Keratinocyte (primary cell): ENCODE data around the gene CEP85.

Experiments
- EZH2 ChIP-seq: IDR thresholded peaks from one replicate; pipeline ENCODE4 v1.6.1; 2012; ENCODE audit warnings: inconsistent platforms, mild to moderate bottlenecking, low read length, moderate library complexity
- TF ChIP-seq, protein P1 (sequence below), 3 experiments: IDR thresholded peaks in 1 of 3; conservative IDR thresholded peaks in 1 of 3; optimal IDR thresholded peaks in 1 of 3; 2 replicates in 2 of 3; 3 replicates in 1 of 3; pipeline versions ENCODE3 to v1.5.1; 2011; ENCODE audit warnings: low read length in 3 of 3, mild to moderate bottlenecking in 3 of 3, moderate library complexity in 2 of 3, control low read depth in 1 of 3, inconsistent platforms in 1 of 3; ENCODE audit not compliant: insufficient read depth in 2 of 3; ENCODE audit errors: extremely low read depth in 1 of 3

DNA sequence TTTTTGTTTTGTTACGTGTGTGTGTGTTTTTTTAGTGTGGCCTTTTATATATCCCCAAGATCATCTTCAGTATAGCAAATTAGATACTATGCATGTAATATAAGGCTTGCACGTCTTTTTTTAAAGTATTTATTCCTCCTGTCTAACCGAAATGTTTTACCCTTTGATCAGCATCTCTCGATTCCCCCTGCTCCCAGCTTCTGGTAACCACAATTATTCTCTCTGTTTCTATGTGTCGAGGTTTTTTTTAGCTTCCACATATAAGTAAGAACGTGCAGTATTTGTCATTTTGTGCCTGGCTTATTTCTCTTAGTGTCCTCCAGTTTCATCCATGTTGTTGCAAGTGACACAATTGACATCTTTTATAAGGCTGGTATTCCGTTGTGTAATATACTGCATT is 18.7 kb downstream of the CEP85 start:
- TF ChIP-seq, protein P1, sequence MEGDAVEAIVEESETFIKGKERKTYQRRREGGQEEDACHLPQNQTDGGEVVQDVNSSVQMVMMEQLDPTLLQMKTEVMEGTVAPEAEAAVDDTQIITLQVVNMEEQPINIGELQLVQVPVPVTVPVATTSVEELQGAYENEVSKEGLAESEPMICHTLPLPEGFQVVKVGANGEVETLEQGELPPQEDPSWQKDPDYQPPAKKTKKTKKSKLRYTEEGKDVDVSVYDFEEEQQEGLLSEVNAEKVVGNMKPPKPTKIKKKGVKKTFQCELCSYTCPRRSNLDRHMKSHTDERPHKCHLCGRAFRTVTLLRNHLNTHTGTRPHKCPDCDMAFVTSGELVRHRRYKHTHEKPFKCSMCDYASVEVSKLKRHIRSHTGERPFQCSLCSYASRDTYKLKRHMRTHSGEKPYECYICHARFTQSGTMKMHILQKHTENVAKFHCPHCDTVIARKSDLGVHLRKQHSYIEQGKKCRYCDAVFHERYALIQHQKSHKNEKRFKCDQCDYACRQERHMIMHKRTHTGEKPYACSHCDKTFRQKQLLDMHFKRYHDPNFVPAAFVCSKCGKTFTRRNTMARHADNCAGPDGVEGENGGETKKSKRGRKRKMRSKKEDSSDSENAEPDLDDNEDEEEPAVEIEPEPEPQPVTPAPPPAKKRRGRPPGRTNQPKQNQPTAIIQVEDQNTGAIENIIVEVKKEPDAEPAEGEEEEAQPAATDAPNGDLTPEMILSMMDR (optimal IDR thresholded peaks at IDR 0.05 in 1 of 3, IDR thresholded peaks at IDR 0.05 in 1 of 3, conservative IDR thresholded peaks at IDR 0.05 in 1 of 3; ENCODE audit: extremely low read depth in 1 of 3, insufficient read depth in 2 of 3, low read length in 3 of 3): no peak
- TF ChIP-seq EZH2: no peak
